ENCODE measurements around the gene HNRNPA0.
A peak's percentile ranks its signal among the peaks of the same experiment; 100 is the strongest.
"Not testable (repeated sequence)": the region's sequence is repeated elsewhere in the genome, so short reads cannot be mapped to it uniquely, and the experiment has no call there.

The HNRNPA0 gene

GRCh38 chr5:137754188-137754960 is at the start of gene HNRNPA0:
Gene HNRNPA0 (minus strand): TSS chr5:137754363. CDS start chr5:137754066, 297 bp downstream.
- DNase-seq = peak; percentile 97

DNA sequence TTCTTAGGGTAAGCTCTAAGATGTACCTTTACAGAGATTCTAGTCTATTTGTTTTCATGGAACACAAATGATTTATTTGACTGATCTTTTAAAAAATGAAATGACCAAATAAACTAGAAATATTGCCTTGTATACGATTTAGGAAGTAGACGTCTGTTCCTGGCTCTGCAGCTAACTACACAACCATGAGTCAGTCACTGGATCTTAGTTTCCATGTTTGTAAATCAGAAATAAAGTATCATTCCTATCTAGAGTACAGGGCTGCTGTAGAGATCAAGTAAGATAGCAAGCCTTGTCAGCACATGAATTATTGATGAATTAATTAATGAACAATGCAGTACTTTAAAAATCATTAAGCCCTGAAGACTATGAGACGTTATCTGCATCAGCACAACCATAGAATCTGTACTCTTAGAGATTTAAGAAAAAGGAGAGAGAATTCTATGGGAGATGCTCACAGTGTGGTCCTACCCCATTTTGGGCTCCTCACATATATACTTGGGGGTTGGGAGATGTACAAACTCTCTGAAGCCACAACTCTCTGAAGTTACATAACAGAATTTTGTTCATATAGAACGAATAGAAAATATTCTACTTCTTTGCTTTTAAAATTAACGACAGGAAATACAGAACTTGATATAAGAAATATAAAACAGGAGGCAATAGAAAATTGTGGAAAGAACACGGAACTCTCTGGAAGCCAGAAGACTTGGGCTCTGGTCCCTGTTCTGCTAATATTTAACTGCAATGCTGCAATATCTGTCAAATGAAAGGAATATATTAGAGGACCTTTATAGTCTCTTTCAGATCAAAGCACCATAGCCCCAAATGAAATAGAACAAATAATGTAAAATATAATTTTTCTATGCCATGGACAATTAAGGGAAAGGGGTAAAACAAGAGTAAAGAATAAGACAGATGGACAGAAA is 48.4 kb upstream of the HNRNPA0 start:
- no peak for DNase-seq

DNA sequence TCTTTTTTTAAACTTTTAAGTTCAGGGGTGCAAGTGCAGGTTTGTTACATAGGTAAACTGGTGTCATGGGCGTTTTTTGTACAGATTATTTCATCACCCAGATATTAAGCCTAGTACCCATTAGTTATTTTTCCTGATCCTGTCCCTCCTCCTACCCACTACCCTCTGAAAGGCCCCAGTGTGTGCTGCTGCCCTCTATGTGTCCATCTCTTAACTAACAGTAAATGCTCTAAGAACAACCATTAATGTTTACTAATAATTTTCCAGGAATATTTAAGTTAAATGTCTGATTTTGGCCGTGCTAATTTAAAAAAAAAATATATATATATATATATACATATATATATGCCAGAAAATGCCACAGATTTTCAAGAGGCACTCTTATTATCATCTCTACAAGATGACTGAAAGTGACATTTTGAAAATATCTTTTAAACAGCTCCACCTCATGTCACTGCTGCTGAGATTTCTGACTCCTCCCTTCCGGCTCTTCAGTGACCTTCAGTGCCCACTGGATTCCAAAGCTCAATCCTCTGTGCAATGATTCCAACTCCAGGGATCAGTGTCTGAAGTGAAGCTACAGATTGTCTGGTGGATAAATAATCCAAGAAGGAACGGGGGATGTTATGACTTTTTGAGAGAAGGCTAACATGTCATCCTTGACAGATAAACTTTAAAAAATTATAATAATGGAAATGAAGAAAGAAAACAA is 46.7 kb upstream of the HNRNPA0 start:
- no peak for DNase-seq

DNA sequence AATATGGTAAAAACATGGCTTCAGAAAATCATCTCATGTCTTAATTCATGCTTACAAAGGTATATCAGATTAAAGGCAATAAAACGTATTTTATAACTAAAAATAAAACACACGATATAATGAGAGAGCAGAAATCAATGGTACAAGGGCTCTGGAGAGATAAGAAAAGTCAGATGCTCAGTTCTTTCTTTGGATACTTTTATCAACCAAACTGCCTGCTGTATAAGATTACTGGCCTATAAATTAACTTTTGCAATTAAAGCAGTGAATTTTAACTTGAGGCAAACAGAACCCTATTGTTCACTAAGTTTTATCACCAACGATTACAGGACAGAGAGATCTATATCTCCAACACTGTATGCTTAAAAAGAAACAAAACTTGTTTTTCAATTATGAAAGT is 42.1 kb upstream of the HNRNPA0 start:
- no peak for DNase-seq

- no peak for DNase-seq
Observed at GRCh38 chr5:137794863-137795262, 40.7 kb upstream of the HNRNPA0 start.

GRCh38 chr5:137792303-137792702 is 38.1 kb upstream of the HNRNPA0 start:
- no peak for DNase-seq

DNA sequence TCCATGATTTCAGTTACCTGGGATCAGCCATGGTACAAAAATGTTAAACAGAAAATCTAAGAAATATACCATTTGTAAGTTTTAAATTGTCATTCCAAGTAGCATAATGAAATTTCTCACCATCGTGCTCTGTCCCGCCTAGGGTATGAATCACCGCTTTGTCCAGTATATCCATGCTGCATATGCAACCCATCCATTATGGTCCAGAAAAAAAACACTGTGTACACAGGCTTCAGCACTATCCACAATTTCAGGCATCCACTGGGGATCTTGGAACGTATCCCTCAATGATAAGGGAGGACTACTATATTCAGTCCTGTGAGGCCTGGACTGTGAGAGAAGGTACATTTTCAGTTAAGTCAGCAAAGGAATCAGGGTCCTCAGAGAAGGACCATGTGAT is 37.6 kb upstream of the HNRNPA0 start:
- DNase-seq = no peak

GRCh38 chr5:137791387-137791786 is 37.2 kb upstream of the HNRNPA0 start:
- DNase-seq = no peak

- DNase-seq = not testable (repeated sequence)
Observed at GRCh38 chr5:137788560-137788959, 34.4 kb upstream of the HNRNPA0 start.

- DNase-seq = no peak
Observed at GRCh38 chr5:137782984-137783536, 28.9 kb upstream of the HNRNPA0 start.

- DNase-seq = no peak
Observed at GRCh38 chr5:137782055-137782454, 27.9 kb upstream of the HNRNPA0 start.

- no peak for DNase-seq
Observed at GRCh38 chr5:137778772-137779564, 24.8 kb upstream of the HNRNPA0 start.

GRCh38 chr5:137767937-137768336 is 13.8 kb upstream of the HNRNPA0 start:
- not testable (repeated sequence) for DNase-seq

DNA sequence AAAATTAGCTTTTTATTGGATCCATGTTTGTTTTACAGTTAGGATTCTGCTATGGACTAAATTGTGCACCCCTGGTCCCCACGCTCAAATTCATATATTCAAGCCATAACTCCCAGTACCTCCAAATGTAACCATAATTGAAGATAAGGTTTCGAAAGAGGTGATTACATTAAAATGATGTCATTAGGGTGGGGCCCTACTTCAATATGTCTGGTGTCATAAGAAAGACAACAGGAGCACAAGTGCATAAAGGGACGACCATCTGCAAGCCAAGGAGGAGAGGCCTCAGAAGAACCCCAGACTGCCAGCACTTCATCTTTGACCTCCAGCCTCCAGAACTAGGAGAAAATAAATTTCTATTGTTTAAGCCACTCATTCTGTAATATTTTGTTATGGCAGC is 7.4 kb upstream of the HNRNPA0 start:
- no peak for DNase-seq

- DNase-seq = no peak
Observed at GRCh38 chr5:137760719-137761516, 6.8 kb upstream of the HNRNPA0 start.

DNA sequence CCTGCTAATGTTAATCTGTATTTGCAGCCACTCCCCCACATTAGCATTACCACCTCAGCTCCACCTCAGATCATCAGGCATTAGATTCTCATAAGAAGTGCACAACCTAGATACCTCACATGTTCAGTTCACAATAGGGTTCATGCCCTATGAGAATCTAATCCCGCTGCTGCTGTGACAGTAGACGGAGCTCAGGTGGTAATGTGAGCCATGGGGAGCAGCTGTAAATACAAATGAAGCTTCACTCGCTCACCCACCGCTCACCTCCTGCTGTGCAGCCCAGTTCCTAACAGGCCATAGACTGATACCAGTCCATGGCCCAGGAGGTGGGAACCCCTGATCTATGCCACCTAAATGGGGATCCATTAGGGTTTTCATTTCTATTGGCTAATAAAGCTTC is 6.1 kb upstream of the HNRNPA0 start:
- no peak for DNase-seq

DNA sequence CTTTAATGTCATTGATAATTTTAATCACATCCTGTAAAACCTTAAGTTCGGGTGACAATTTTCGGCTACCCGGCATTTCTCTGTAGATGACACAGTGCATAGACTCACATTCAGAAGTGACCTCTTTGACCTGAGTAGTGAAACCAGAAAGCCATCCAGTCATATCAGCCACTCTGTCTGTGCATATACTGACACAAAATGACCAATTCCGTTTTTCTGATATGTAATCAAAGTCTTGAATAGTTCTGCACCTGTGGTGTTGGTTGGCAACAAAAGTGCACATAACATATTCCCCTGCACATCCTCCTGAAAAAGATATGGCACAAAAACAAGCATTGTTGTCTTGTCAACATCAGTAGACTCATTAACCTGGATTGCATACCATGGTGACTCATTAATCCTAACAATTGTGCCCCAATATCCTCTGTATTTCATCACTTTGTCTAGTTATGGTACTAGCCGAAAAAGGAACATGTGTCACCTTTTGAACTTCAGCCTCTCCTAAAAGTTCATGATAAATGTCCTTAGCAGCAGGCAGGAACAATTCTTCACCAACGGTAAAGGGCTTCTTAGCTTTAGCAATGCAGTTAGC is 4.6 kb upstream of the HNRNPA0 start:
- DNase-seq = no peak

- no peak for DNase-seq
Observed at GRCh38 chr5:137758121-137758520, 4.0 kb upstream of the HNRNPA0 start.

GRCh38 chr5:137757634-137758033 is 3.5 kb upstream of the HNRNPA0 start:
- no peak for DNase-seq

DNA sequence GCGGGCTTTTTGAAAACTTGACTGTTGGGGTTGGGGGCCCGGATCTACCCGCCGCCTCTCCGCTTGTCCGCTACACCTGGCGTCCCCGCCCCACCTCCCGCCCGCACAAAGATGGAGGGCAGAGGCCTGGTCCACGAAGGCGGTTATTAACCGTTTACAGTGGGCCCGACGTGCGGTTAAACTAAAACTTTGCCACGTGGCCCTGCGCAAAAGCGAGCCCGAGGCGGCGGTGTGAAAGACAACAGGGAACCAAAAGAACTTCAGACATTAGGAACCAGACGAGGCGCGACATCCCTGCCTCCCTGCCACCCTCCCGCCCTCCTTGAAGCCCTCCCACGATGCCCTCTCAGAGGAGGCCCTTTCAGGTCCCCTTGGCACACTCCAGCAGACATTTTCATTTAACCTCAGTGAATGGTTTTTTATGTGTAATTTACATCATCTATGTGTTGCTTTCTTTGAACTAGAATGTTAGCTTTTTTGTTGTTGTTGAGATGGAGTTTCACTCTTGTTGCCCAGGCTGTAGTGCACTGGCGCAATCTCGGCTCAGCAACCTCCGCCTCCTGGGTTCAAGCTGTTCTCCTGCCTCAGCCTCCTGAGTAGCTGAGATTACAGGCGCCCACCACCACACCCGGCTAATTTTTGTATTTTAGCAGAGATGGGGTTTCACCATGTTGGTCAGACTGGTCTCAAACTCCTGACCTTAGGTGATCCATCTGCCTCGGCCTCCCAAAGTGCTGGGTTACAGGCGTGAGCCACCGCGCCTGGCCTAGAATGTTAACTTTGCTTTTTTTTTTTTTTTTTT is 999 bp upstream of the HNRNPA0 start:
- no peak for DNase-seq

Measured in activated CD4-positive, alpha-beta T cell treated with anti-CD3 and anti-CD28 coated beads, Interleukin-2, amount 50 U/mL, for 48 hours (primary cell).